GF-D8 (cell line): ENCODE results near the gene XKRX.

Source experiments
- DNase-seq: peaks from one replicate; lab custom pipeline; 2025; lab: John Stamatoyannopoulos, UW

The XKRX gene

GRCh38 chrX:100895365-100896075, 33.2 kb downstream of the XKRX start:
- DNase-seq = no peak

- no peak for DNase-seq
These were observed 45.1 kb downstream of the XKRX start for GRCh38 chrX:100883654-100884053.

GRCh38 chrX:100880368-100880767, 48.3 kb downstream of the XKRX start:
- no peak for DNase-seq

- no peak for DNase-seq
These were observed 54.4 kb downstream of the XKRX start, which contains the start of gene NOX1 for GRCh38 chrX:100874325-100874724. TSS of gene NOX1 (minus strand) at chrX:100874359. CDS start at chrX:100874139, 220 bp downstream.

- no peak for DNase-seq
These were observed 56.8 kb downstream of the XKRX start for GRCh38 chrX:100871594-100872560.

GRCh38 chrX:100870527-100870926, 58.2 kb downstream of the XKRX start:
- no peak for DNase-seq

- DNase-seq = no peak
These were observed 60.4 kb downstream of the XKRX start for GRCh38 chrX:100868273-100868672.

- DNase-seq = no peak
These were observed 63.9 kb downstream of the XKRX start for GRCh38 chrX:100864657-100865391.
